PFSK-1 (cell line): ENCODE results near the gene SYTL3.

Experiments
- POLR2AphosphoS5 ChIP-seq: IDR thresholded peaks from 2 replicates; pipeline ENCODE4 v1.6.1; 2012; ENCODE audit warnings: low read depth, mild to moderate bottlenecking, control low read depth, low read length, moderate library complexity
- SIN3A ChIP-seq: IDR thresholded peaks from 2 replicates; pipeline ENCODE4 v1.6.1; 2012; ENCODE audit warnings: mild to moderate bottlenecking, low read length, moderate library complexity, borderline replicate concordance; ENCODE audit not compliant: insufficient read depth

DNA sequence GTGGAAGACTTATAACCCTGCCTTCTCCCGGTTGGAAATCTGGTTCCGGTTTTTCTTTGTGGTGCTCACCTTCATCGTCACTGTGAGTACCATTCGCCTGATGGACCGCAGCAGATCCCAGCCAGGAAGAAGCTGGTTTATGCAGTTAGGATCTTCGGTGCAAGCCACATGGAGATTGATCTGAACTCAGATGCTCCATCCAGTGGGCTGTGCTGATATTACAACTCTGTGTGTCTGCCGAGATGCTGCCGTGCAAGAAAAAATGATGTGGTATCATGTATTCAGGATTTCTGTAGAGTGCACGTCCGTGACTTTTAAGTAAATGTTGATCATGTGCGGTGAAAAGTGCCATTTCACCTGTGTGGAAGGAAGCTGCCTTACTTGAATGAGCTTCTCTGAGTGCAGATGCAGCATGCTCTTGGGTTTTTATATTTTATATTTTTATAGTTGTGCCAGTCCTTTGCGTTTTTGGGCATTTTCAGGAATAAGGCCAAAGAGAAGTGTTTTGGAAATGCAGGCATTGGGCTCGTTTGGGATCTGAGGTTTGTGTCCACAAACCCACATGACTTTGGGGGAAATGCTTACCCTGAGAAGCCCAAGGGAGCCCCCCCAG lies 44.5 kb upstream of the SYTL3 start:
- no peak for TF ChIP-seq POLR2AphosphoS5
- no peak for TF ChIP-seq SIN3A
